B cell (primary cell): ENCODE results near the gene ZNF333. TPM values are rescaled to one million over a fixed set of nuclear protein-coding genes. Genes with fewer than 3 reads are reported as not detected.

Experiments used
- ATAC-seq: fragments of 200-7000 bp; cut with Tn5 transposase; one replicate; pipeline ENCODE4 v1.10.0; 2021; ENCODE audit warnings: low read depth, mild to moderate bottlenecking, moderate number of reproducible peaks, moderate library complexity
- CTCF ChIA-PET: fragments of 350-600 bp; sonication (Branson Sonifier 250); formaldehyde crosslinking; loops from one replicate; lab custom pipeline; 2021; ENCODE audit warnings: antibody characterized with exemption, inconsistent platforms; lab: Charles Lee
- POLR2A ChIA-PET: fragments of 350-600 bp; sonication (Branson Sonifier 250); formaldehyde crosslinking; loops from one replicate; lab custom pipeline; 2021; ENCODE audit warnings: antibody characterized with exemption; lab: Charles Lee
- DNase-seq: peaks from one replicate; pipeline ENCODE4 v3.0.0; 2013
- H2AFZ ChIP-seq: 2 replicates; pipeline ENCODE4 v1.6.1; 2012; ENCODE audit warnings: mild to moderate bottlenecking, low read depth, low read length; ENCODE audit not compliant: insufficient read depth, poor library complexity, severe bottlenecking
- H3K27ac ChIP-seq, 2 donors: 1 replicate in 1 of 2; 2 replicates in 1 of 2; pipeline ENCODE4 v1.5.1; 2012 to 2013; ENCODE audit warnings: low read length in 2 of 2, mild to moderate bottlenecking in 2 of 2, moderate library complexity in 1 of 2
- H3K27me3 ChIP-seq, 4 experiments: fragments of 200-600 bp in 1 of 4; sonication (generic) in 1 of 4; replicated peaks in 1 of 4; 1 replicate in 2 of 4; 2 replicates in 2 of 4; pipeline versions ENCODE4 v1.6.1 to v1.7.0; 2013 to 2016; ENCODE audit warnings: low read length in 3 of 4, mild to moderate bottlenecking in 2 of 4, mixed read lengths in 1 of 4, moderate library complexity in 1 of 4; ENCODE audit not compliant: insufficient read depth in 4 of 4, control insufficient read depth in 3 of 4; ENCODE audit errors: control extremely low read depth in 1 of 4
- H3K36me3 ChIP-seq, 2 experiments: replicated peaks in 1 of 2; 1 replicate in 1 of 2; 2 replicates in 1 of 2; pipeline versions ENCODE4 v1.6.1 to v1.7.1; 2013; ENCODE audit warnings: low read length in 1 of 2; ENCODE audit not compliant: insufficient read depth in 2 of 2, control insufficient read depth in 1 of 2; ENCODE audit errors: control extremely low read depth in 1 of 2, extremely low read depth in 1 of 2
- H3K4me1 ChIP-seq, 2 donors: fragments of 200-600 bp in 1 of 2; sonication (generic) in 1 of 2; 1 replicate in 1 of 2; 2 replicates in 1 of 2; pipeline versions ENCODE4 v1.5.1 to v1.6.1; 2013 to 2017; ENCODE audit warnings: low read length in 2 of 2; ENCODE audit not compliant: control insufficient read depth in 2 of 2, insufficient read depth in 2 of 2
- H3K4me2 ChIP-seq: replicated peaks from 2 replicates; pipeline ENCODE3; 2012; ENCODE audit warnings: mild to moderate bottlenecking, low read depth, low read length; ENCODE audit not compliant: poor library complexity, severe bottlenecking
- H3K4me3 ChIP-seq, 5 experiments: fragments of 200-600 bp in 1 of 5; sonication (generic) in 1 of 5; 1 replicate in 3 of 5; 2 replicates in 2 of 5; pipeline versions ENCODE4 v1.5.1 to v1.7.0; 2011 to 2016; ENCODE audit warnings: low read length in 4 of 5, mild to moderate bottlenecking in 4 of 5, low read depth in 2 of 5, control low read depth in 1 of 5, moderate library complexity in 1 of 5; ENCODE audit not compliant: insufficient read depth in 1 of 5; ENCODE audit errors: control extremely low read depth in 1 of 5, extremely low read depth in 1 of 5
- H3K79me2 ChIP-seq: fragments of 200-600 bp; sonication (generic); one replicate; pipeline ENCODE4 v1.6.0; 2016; ENCODE audit warnings: low read length; ENCODE audit not compliant: control insufficient read depth, insufficient read depth
- H3K9ac ChIP-seq: fragments of 200-600 bp; sonication (generic); 2 replicates; pipeline ENCODE4 v1.6.1; 2017; ENCODE audit warnings: mild to moderate bottlenecking, low read length, moderate library complexity
- H3K9me3 ChIP-seq, 3 donors: one replicate each; pipeline versions ENCODE4 v1.6.1 to v1.7.1; 2013; ENCODE audit warnings: low read length in 2 of 3; ENCODE audit not compliant: control insufficient read depth in 2 of 3, insufficient read depth in 1 of 3; ENCODE audit errors: control extremely low read depth in 1 of 3
- H4K20me1 ChIP-seq: 2 replicates; pipeline ENCODE4 v1.6.0; 2012; ENCODE audit warnings: mild to moderate bottlenecking, low read length; ENCODE audit not compliant: insufficient read depth, control insufficient read depth, poor library complexity, severe bottlenecking
- H3K27ac Mint-ChIP-seq: one replicate; pipeline ENCODE4 v1.8.0; 2021; ENCODE audit warnings: mixed read lengths
- H3K27me3 Mint-ChIP-seq: one replicate; pipeline ENCODE4 v1.8.0; 2021; ENCODE audit warnings: mixed read lengths
- H3K4me1 Mint-ChIP-seq: one replicate; pipeline ENCODE4 v1.8.0; 2021; ENCODE audit warnings: mixed read lengths
- H3K4me3 Mint-ChIP-seq: one replicate; pipeline ENCODE4 v1.8.0; 2021; ENCODE audit warnings: mixed read lengths
- H3K9me3 Mint-ChIP-seq: one replicate; pipeline ENCODE4 v1.8.0; 2022; ENCODE audit warnings: mixed read lengths; ENCODE audit not compliant: insufficient read depth
- CTCF ChIP-seq: fragments of 200-600 bp; IDR thresholded peaks from one replicate; pipeline ENCODE4 v1.8.0; 2022; ENCODE audit warnings: antibody characterized with exemption, mild to moderate bottlenecking
- EZH2 ChIP-seq: IDR thresholded peaks from 2 replicates; pipeline ENCODE4 v1.6.1; 2012; ENCODE audit warnings: borderline replicate concordance, low read depth, mild to moderate bottlenecking, moderate library complexity, low read length; ENCODE audit not compliant: insufficient read depth, poor library complexity, severe bottlenecking
- WGBS: methylation state at CpG from one replicate; pipeline ENCODE4 v1.1.5; 2013; ENCODE audit warnings: missing lambda C conversion rate; ENCODE audit not compliant: insufficient coverage; 5-methylcytosine and 5-hydroxymethylcytosine counted together
- intact Hi-C: fragments of 100-400 bp; cut with micrococcal nuclease; formaldehyde crosslinking; loops from one replicate; pipeline ENCODE4 v1.10.0; 2022
- polyA plus RNA-seq: library from polyadenylated mRNA; depleted of rRNA; stranded (reverse); fragments of >200 nt; gene quantifications from 2 replicates; pipeline ENCODE4 v1.2.3, GENCODE V29; 2012
- total RNA-seq, 2 donors: library from RNA; stranded (reverse); fragments of 120-200 nt in 1 of 2; gene quantifications; 1 replicate in 1 of 2; 2 replicates in 1 of 2; pipeline versions ENCODE4 v1.2.3 to v1.2.4, GENCODE V29; 2013 to 2022

Gene ZNF333
- total and polyA plus RNA-seq, 2 donors (not counting 1 experiment from before 2014, with no cell fraction given): 23.2 to 36.9 TPM

GRCh38 chr19:14735915-14736314, 46.1 kb downstream of the ZNF333 start:
- no peak overlapping the region for H3K4me3 Mint-ChIP-seq

GRCh38 chr19:14746886-14747285, 57.0 kb downstream of the ZNF333 start:
- no peaks in the 10 kb centered on the region for H3K4me1 ChIP-seq
- H3K27ac ChIP-seq: no peak overlapping the region
- no peak overlapping the region for H2AFZ ChIP-seq
- no peaks in the 10 kb centered on the region for H3K79me2 ChIP-seq
- H3K4me3 Mint-ChIP-seq: no peak overlapping the region
- no peaks in the 10 kb centered on the region for H3K36me3 ChIP-seq
- H3K4me3 ChIP-seq: no peak overlapping the region
- H4K20me1 ChIP-seq: no peaks in the 10 kb centered on the region
- H3K9me3 Mint-ChIP-seq: no peaks in the 10 kb centered on the region
- ATAC-seq (no peak), DNase-seq (no peak)
- H3K4me2 ChIP-seq: no peak overlapping the region
- intact Hi-C loops: no loop called here
- no peak overlapping the region for H3K9ac ChIP-seq
- peaks cover 0 to 2% (median 0%) of the 10 kb centered on the region in 3 donors for H3K9me3 ChIP-seq
- H3K27me3 ChIP-seq: no peaks in the 10 kb centered on the region
- ChIA-PET POLR2A (no interaction called here), CTCF (no interaction called here)
- H3K27me3 Mint-ChIP-seq: no peaks in the 10 kb centered on the region
- H3K27ac Mint-ChIP-seq: no peak overlapping the region
- WGBS: no CpG with 5 or more reads among the region's 4 CpGs
- H3K4me1 Mint-ChIP-seq: no peaks in the 10 kb centered on the region
- no peak for TF ChIP-seq EZH2
- no peak for TF ChIP-seq CTCF

More at GRCh38 chr19:14735915-14736314, 46.1 kb downstream of the ZNF333 start:
- no peaks in the 10 kb centered on the region for H3K4me1 ChIP-seq
- ChIA-PET POLR2A (no interaction called here), CTCF (no interaction called here)
- no peaks in the 10 kb centered on the region for H3K27me3 Mint-ChIP-seq
- H3K27me3 ChIP-seq: no peaks in the 10 kb centered on the region
- no peaks in the 10 kb centered on the region for H3K4me1 Mint-ChIP-seq
- TF ChIP-seq CTCF (no peak), EZH2 (no peak)
- no peak overlapping the region for H3K4me2 ChIP-seq
- intact Hi-C loops: no loop called here
- no peaks in the 10 kb centered on the region for H3K9me3 Mint-ChIP-seq
- ATAC-seq (no peak), DNase-seq (no peak)
- no peak overlapping the region for H3K27ac Mint-ChIP-seq
- 100% methylated on average over 2 of the region's 5 CpGs for WGBS
- no peak overlapping the region for H3K4me3 ChIP-seq
- no peaks in the 10 kb centered on the region for H4K20me1 ChIP-seq
- H3K9me3 ChIP-seq: no peaks in the 10 kb centered on the region
- no peak overlapping the region for H2AFZ ChIP-seq
- no peaks in the 10 kb centered on the region for H3K36me3 ChIP-seq
- no peak overlapping the region for H3K27ac ChIP-seq
- H3K79me2 ChIP-seq: no peaks in the 10 kb centered on the region
- H3K9ac ChIP-seq: no peak overlapping the region
